Smooth muscle cell (in vitro differentiated cells): Measurements from ENCODE around the gene GCNT2. TPM values are rescaled to one million over a fixed set of nuclear protein-coding genes. Genes with fewer than 3 reads are reported as not detected.
"Not testable (repeated sequence)": the region's sequence is repeated elsewhere in the genome, so short reads cannot be mapped to it uniquely, and the experiment has no call there.

Experiments used
- DNase-seq: peaks from one replicate; lab custom pipeline; 2025; ENCODE audit not compliant: unreplicated experiment; lab: John Stamatoyannopoulos, UW
- H2AFZ ChIP-seq: fragments of 200-600 bp; sonication (generic); 2 replicates; pipeline ENCODE4 v1.6.0; 2016; ENCODE audit warnings: antibody characterized with exemption, low read depth, mild to moderate bottlenecking
- H3F3A ChIP-seq: fragments of 200-600 bp; sonication (generic); 2 replicates; pipeline ENCODE4 v1.6.0; 2017; ENCODE audit warnings: antibody characterized with exemption, low read depth
- H3K27ac ChIP-seq: fragments of 200-600 bp; sonication (generic); 2 replicates; pipeline ENCODE4 v1.5.1; 2016; ENCODE audit warnings: low read depth, mild to moderate bottlenecking
- H3K27me3 ChIP-seq: fragments of 200-600 bp; sonication (generic); 2 replicates; pipeline ENCODE4 v1.6.1; 2016; ENCODE audit warnings: low read depth, mild to moderate bottlenecking
- H3K36me3 ChIP-seq: fragments of 200-600 bp; sonication (generic); 2 replicates; pipeline ENCODE4 v1.5.1; 2016; ENCODE audit warnings: low read depth
- H3K4me1 ChIP-seq: fragments of 200-600 bp; sonication (generic); 2 replicates; pipeline ENCODE4 v1.5.1; 2016; ENCODE audit warnings: low read depth
- H3K4me2 ChIP-seq: fragments of 200-600 bp; sonication (generic); 2 replicates; pipeline ENCODE4 v1.6.0; 2016; ENCODE audit warnings: mild to moderate bottlenecking
- H3K4me3 ChIP-seq: fragments of 200-600 bp; sonication (generic); 2 replicates; pipeline ENCODE4 v1.5.1; 2016; ENCODE audit warnings: mild to moderate bottlenecking
- H3K79me2 ChIP-seq: fragments of 200-600 bp; sonication (generic); 2 replicates; pipeline ENCODE4 v1.6.0; 2016; ENCODE audit warnings: low read depth, mild to moderate bottlenecking
- H3K9ac ChIP-seq: fragments of 200-600 bp; sonication (generic); 2 replicates; pipeline ENCODE4 v1.6.0; 2016; ENCODE audit warnings: low read depth
- H3K9me3 ChIP-seq: fragments of 200-600 bp; sonication (generic); replicated peaks from 2 replicates; pipeline ENCODE4 v1.5.1; 2016; ENCODE audit warnings: low read depth
- H4K20me1 ChIP-seq: fragments of 200-600 bp; sonication (generic); 2 replicates; pipeline ENCODE4 v1.6.0; 2016; ENCODE audit warnings: low read depth
- CTCF ChIP-seq: fragments of 200-600 bp; sonication (generic); IDR thresholded peaks from 2 replicates; pipeline ENCODE4 v1.5.1; 2017; ENCODE audit warnings: borderline replicate concordance, mild to moderate bottlenecking, antibody characterized with exemption; ENCODE audit not compliant: insufficient read depth, poor library complexity, severe bottlenecking
- whole genome bisulfite sequencing: methylation state at CpG from one replicate; pipeline ENCODE4 v1.1.7; 2016; ENCODE audit warnings: low lambda C conversion rate; 5-methylcytosine and 5-hydroxymethylcytosine counted together
- polyA plus RNA-seq: library from polyadenylated mRNA; unstranded; fragments of >200 nt; fragmentation: Nextera tagmentation; extraction: Ambion mirVana; gene quantifications from 2 replicates; pipeline ENCODE4 v1.2.1, GENCODE V29; 2016
- total RNA-seq: library from RNA; depleted of rRNA; stranded (reverse); fragments of >200 nt; gene quantifications from 2 replicates; pipeline ENCODE4 v1.2.3, GENCODE V29; 2014

GCNT2 gene
- total and polyA plus RNA-seq, 2 experiments from 2014 or later: 0.13 to 2.4 TPM

- peak overlapping the region; percentile 33 for H3K9ac ChIP-seq
- H3K27ac ChIP-seq: peak overlapping the region; percentile 76
- no peaks in the 10 kb centered on the region for H3K27me3 ChIP-seq
- no peaks in the 10 kb centered on the region for H3K79me2 ChIP-seq
- H3K4me2 ChIP-seq: no peak overlapping the region
- no peaks in the 10 kb centered on the region for H3F3A ChIP-seq
- WGBS: 62% methylated on average over 7 of the region's 7 CpGs
- H3K4me3 ChIP-seq: no peak overlapping the region
- DNase-seq: no peak
- H2AFZ ChIP-seq: peak overlapping the region; percentile 13
- peaks cover 21% of the 10 kb centered on the region for H3K4me1 ChIP-seq
- no peak for TF ChIP-seq CTCF
- H3K36me3 ChIP-seq: no peaks in the 10 kb centered on the region
- no peaks in the 10 kb centered on the region for H4K20me1 ChIP-seq
- H3K9me3 ChIP-seq: no peaks in the 10 kb centered on the region
Observed at GRCh38 chr6:10518557-10519407, 2.4 kb upstream of the GCNT2 start.

- not testable (repeated sequence) for H3K36me3 ChIP-seq, H3K4me2 ChIP-seq, H3K79me2 ChIP-seq, DNase-seq, H3K27me3 ChIP-seq, H3K4me3 ChIP-seq, H2AFZ ChIP-seq, H3F3A ChIP-seq, H3K9me3 ChIP-seq, H4K20me1 ChIP-seq
- WGBS: 61% methylated on average over 8 of the region's 8 CpGs
- Histone ChIP-seq H3K9ac (peak overlapping the region; percentile 33), H3K27ac (peak overlapping the region; percentile 76), H3K4me1 (peaks cover 21% of the 10 kb centered on the region)
Observed at GRCh38 chr6:10519408-10519697, 1.8 kb upstream of the GCNT2 start.

- no peaks in the 10 kb centered on the region for H3K9me3 ChIP-seq
- peak overlapping the region; percentile 78 for H2AFZ ChIP-seq
- no peak for TF ChIP-seq CTCF
- no peaks in the 10 kb centered on the region for H3F3A ChIP-seq
- no peak overlapping the region for H3K4me3 ChIP-seq
- H3K9ac ChIP-seq: no peak overlapping the region
- H3K27ac ChIP-seq: peak overlapping the region; percentile 77
- no peak for DNase-seq
- 32% methylated on average over 2 of the region's 2 CpGs for WGBS
- no peaks in the 10 kb centered on the region for H3K79me2 ChIP-seq
- no peaks in the 10 kb centered on the region for H3K36me3 ChIP-seq
- no peak overlapping the region for H3K4me2 ChIP-seq
- H3K4me1 ChIP-seq: peaks cover 21% of the 10 kb centered on the region
- no peaks in the 10 kb centered on the region for H4K20me1 ChIP-seq
- H3K27me3 ChIP-seq: no peaks in the 10 kb centered on the region
Observed at GRCh38 chr6:10520468-10520867, 683 bp upstream of the GCNT2 start.

- Histone ChIP-seq H3K4me1 (peaks cover 21% of the 10 kb centered on the region), H3K36me3 (no peaks in the 10 kb centered on the region), H3K4me2 (no peak overlapping the region), H3K27ac (peak overlapping the region; percentile 77), H3K4me3 (peak overlapping the region; percentile 37), H2AFZ (peak overlapping the region; percentile 46), H3K9ac (no peak overlapping the region), H3K9me3 (no peaks in the 10 kb centered on the region), H3K79me2 (no peaks in the 10 kb centered on the region), H3K27me3 (no peaks in the 10 kb centered on the region), H3F3A (no peaks in the 10 kb centered on the region), H4K20me1 (no peaks in the 10 kb centered on the region)
- TF ChIP-seq CTCF: no peak
- WGBS: 61% methylated on average over 21 of the region's 21 CpGs
- DNase-seq: no peak
Observed at GRCh38 chr6:10522929-10523573, 1.9 kb downstream of the GCNT2 start.
